Endothelial cell of umbilical vein (primary cell): ENCODE measurements around the gene UGCG.

Experiments used
- EZH2 ChIP-seq: IDR thresholded peaks from 2 replicates; pipeline ENCODE4 v1.6.1; 2012; ENCODE audit warnings: borderline replicate concordance, low read depth, mild to moderate bottlenecking, moderate library complexity, low read length, inconsistent platforms; ENCODE audit not compliant: severe bottlenecking
- MYC ChIP-seq: IDR thresholded peaks from one replicate; pipeline ENCODE4 v1.6.1; 2011; ENCODE audit warnings: mild to moderate bottlenecking, low read depth, low read length
- POLR2A ChIP-seq: IDR thresholded peaks from 2 replicates; pipeline ENCODE4 v1.6.1; 2012; ENCODE audit warnings: low read depth, mild to moderate bottlenecking, control low read depth, low read length
- POLR2AphosphoS5 ChIP-seq: IDR thresholded peaks from 2 replicates; pipeline ENCODE4 v1.6.1; 2012; ENCODE audit warnings: low read depth, mild to moderate bottlenecking, control low read depth, low read length, moderate library complexity; ENCODE audit not compliant: insufficient read depth
- TF ChIP-seq, protein P1 (sequence below), 2 donors: IDR thresholded peaks; 1 replicate in 1 of 2; 2 replicates in 1 of 2; pipeline ENCODE4 v1.5.1; 2011; ENCODE audit warnings: low read length in 2 of 2, mild to moderate bottlenecking in 2 of 2, moderate library complexity in 2 of 2, control low read depth in 1 of 2, inconsistent platforms in 1 of 2, low read depth in 1 of 2; ENCODE audit not compliant: insufficient read depth in 1 of 2; ENCODE audit errors: extremely low read depth in 1 of 2

DNA sequence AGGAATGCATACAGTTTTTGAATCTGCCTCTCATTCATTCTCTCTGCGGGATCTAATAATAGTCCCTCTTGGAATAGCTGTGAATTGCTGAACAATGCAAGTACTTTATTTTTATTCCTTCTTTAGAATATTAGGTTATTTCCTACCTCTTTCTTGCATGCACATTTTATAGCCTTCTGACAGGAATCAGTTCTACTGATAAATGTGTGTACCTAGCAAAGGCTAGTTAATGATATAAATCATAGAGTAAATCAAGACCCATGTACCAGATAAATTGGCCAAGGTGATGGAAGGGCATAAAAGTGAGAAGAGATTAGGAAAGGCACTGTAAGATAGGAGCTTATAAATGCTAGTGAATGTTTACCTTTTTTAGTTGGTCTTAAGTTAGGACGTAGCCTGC lies 19.2 kb upstream of the UGCG start:
- TF ChIP-seq POLR2A = no peak
- TF ChIP-seq EZH2 = no peak
- TF ChIP-seq, protein P1, sequence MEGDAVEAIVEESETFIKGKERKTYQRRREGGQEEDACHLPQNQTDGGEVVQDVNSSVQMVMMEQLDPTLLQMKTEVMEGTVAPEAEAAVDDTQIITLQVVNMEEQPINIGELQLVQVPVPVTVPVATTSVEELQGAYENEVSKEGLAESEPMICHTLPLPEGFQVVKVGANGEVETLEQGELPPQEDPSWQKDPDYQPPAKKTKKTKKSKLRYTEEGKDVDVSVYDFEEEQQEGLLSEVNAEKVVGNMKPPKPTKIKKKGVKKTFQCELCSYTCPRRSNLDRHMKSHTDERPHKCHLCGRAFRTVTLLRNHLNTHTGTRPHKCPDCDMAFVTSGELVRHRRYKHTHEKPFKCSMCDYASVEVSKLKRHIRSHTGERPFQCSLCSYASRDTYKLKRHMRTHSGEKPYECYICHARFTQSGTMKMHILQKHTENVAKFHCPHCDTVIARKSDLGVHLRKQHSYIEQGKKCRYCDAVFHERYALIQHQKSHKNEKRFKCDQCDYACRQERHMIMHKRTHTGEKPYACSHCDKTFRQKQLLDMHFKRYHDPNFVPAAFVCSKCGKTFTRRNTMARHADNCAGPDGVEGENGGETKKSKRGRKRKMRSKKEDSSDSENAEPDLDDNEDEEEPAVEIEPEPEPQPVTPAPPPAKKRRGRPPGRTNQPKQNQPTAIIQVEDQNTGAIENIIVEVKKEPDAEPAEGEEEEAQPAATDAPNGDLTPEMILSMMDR (IDR thresholded peaks at IDR 0.05; ENCODE audit: extremely low read depth in 1 of 2, insufficient read depth in 1 of 2, low read depth in 1 of 2, low read length in 2 of 2) = no peak
- TF ChIP-seq MYC = no peak
- no peak for TF ChIP-seq POLR2AphosphoS5
